ENCODE results near the gene CELF5.
"Not testable (repeated sequence)": the region's sequence is repeated elsewhere in the genome, so short reads cannot be mapped to it uniquely, and the experiment has no call there.

CELF5 gene

GRCh38 chr19:3292958-3293529 is 68.6 kb downstream of the CELF5 start:
- no peak for DNase-seq (ENCODE audit: low read depth)

- DNase-seq (ENCODE audit: low read depth): no peak
Measured at GRCh38 chr19:3293560-3293959, 69.1 kb downstream of the CELF5 start.

DNA sequence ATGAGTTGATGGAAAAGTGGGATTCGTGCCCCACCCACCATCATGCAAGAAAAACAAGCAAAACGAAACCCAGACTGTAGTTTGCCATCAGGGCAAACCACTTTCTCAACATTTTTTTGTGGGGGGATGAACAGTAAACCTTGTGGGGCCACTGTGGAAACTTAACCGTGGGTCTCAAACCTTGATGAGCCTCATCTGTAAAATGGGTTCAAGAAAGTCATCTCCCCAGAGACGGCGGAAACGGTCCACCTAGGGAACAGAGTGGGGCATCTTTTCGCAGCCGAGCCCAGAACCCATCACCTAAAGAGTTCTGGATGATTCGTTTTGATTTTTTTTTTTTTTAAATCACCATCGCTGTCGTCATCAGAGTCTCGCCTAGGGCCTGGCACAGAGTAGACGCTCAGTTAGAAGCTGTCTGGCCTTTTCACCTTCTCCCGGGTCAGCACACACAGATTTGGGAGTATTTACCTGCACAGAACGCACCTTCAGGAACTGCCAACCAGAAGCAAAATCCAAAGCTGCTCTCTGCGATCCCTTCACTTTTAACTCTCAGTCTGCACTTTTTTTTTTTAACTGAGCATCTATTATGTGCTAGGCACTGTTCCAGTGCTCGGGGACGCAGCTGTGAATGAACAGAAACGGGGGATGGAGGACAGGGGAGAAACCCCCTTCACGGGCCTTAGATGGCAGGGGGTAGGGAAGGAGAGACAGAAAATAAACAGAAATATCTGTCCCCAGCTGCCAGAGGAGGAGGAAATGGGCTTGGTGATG is 69.8 kb downstream of the CELF5 start:
- DNase-seq (ENCODE audit: low read depth): no peak

DNA sequence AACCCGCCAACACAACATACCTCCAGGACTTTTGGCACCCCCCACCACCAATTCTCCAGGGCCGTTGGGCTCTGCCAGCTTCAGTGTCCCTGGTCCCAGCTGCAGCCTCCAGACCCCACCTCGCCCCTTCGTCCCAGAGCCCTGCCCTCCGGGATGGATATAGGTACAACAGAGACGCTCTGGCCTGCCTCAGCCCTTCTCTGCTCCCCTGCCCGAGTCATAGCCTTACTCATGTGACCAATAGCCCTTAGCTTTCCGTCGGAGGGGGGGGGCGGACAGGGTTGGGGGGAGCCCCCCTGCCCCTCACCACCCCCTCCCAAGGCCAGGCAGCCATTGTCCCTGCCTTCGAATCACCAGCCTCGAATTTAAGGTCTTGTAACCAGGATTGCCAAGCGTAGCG is 71.1 kb downstream of the CELF5 start:
- DNase-seq (ENCODE audit: low read depth): no peak

- DNase-seq (ENCODE audit: low read depth): no peak
Measured at GRCh38 chr19:3296034-3296433, 71.6 kb downstream of the CELF5 start.

- no peak for DNase-seq (ENCODE audit: low read depth)
Measured at GRCh38 chr19:3296446-3296845, 72.0 kb downstream of the CELF5 start.

GRCh38 chr19:3298853-3299449 is 74.5 kb downstream of the CELF5 start:
- no peak for DNase-seq (ENCODE audit: low read depth)

DNA sequence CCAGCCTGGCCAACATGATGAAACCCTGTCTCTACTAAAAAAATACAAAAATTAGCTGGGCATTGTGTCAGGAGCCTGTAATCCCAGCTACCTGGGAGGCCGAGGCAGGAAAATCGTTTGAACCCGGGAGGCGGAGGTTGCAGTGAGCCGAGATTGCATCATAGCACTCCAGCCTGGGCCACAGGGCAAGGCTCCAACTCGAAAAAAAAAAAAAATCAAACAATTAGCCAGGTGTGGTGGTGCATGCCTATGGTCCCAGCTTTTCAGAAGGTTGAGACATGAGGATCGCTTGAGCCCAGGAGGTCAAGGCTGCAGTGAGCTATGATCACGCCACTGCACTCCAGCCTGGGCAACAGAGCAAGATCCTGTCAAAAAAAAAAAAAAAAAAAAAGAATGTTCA is 76.1 kb downstream of the CELF5 start:
- not testable (repeated sequence) for DNase-seq (ENCODE audit: low read depth)

- DNase-seq (ENCODE audit: low read depth): no peak
Measured at GRCh38 chr19:3302755-3303154, 78.3 kb downstream of the CELF5 start.

DNA sequence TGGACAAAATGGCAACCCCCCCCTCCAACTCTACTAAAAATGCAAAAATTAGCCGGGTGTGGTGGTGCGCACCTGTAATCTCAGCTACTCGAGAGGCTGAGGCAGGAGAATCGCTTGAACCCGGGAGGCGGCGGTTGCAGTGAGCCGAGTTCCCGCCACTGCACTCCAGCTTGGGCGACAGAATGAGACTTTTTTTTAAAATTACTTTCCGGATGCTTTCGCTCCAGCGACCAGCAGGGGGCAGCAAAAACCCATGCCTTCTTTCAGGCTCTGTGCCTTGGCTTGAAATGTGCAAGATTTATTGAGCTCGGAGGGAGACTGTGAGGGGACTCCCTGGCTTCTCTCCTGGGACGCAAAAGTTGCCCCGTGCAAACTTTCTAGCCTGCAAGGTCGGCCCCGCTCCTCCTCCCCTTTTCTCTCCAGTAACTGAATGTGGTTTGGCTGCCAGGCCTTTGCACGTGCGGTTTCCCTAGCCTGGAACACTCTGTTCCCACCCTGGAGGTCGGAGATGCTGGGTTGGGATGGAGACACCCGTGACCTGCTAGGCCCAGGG is 80.5 kb downstream of the CELF5 start:
- DNase-seq (ENCODE audit: low read depth): peak; percentile 62

- DNase-seq (ENCODE audit: low read depth): no peak
Measured at GRCh38 chr19:3309724-3310123, 85.3 kb downstream of the CELF5 start.

DNA sequence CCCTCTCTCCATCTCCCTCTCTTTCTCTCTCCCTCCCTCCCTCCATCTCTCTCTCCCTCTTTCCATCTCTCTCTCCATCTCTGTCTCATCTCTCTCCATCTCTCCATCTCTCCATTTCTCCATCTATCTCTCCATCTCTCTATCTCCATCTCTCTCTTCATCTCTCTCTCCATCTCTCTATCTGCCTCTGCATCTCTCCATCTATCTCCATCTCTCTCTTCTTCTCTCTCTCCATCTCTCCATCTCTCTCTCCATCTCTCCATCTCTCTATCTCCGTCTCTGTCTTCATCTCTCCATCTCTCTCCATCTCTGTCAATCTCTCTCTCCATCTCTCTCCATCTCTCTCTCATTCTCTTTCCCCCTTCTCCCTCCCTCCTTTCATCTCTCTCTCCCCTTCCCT is 85.8 kb downstream of the CELF5 start:
- no peak for DNase-seq (ENCODE audit: low read depth)

DNA sequence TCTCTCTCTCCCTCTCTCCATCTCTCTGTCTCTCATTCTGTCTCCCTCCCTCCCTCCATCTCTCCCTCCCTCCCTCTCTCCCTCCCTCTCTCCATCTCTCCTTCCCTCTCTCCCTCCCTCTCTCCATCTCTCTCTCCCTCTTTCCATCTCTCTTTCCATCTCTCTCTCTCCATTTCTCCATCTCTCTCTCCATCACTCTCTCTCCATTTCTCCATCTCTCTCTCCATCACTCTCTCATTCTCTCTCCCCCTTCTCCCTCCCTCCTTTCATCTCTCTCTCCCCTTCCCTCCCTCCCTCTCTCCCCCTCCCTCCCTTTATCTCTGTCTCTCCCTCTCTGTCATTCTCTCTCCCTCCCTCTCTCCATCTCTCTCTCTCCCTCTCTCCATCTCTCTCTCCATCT is 86.2 kb downstream of the CELF5 start:
- no peak for DNase-seq (ENCODE audit: low read depth)

GRCh38 chr19:3313199-3313575 is 88.7 kb downstream of the CELF5 start:
- no peak for DNase-seq (ENCODE audit: low read depth)

- DNase-seq (ENCODE audit: low read depth): no peak
Measured at GRCh38 chr19:3314962-3315675, 90.7 kb downstream of the CELF5 start.

GRCh38 chr19:3315676-3315973 is 91.2 kb downstream of the CELF5 start:
- DNase-seq (ENCODE audit: low read depth): no peak

GRCh38 chr19:3316132-3316648 is 91.7 kb downstream of the CELF5 start:
- DNase-seq (ENCODE audit: low read depth): no peak

DNA sequence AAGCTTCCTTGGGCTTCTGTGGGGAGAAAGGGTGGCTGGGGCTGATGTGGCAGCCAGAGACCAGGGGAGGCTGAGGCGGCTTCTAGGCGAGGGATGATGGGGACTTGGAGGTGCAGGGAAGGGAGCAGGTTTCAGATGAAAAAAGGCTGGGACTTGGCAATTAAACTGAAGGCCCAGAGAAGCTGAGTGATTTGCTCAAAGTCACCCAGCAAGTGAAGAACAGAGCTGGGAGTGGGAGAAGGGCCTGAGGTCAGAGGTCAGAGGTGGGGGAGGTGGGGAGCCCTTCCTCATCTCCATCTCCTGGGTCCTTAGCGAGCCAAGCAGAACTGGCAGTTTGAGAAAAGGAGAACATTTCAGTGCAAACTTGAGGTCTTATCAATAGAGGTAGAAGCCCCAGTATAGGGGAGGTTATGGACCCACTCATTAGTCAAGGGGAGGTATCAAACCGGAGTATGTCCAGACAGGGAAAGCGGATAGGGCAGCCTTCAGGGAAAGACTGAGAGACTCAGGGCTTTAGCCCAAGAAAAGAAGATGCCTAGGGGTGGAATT is 92.3 kb downstream of the CELF5 start:
- no peak for DNase-seq (ENCODE audit: low read depth)

GRCh38 chr19:3319643-3320353 is 95.3 kb downstream of the CELF5 start:
- no peak for DNase-seq (ENCODE audit: low read depth)

- DNase-seq (ENCODE audit: low read depth): no peak
Measured at GRCh38 chr19:3320354-3320670, 95.9 kb downstream of the CELF5 start.

- no peak for DNase-seq (ENCODE audit: low read depth)
Measured at GRCh38 chr19:3320853-3321252, 96.4 kb downstream of the CELF5 start.

GRCh38 chr19:3321696-3322095 is 97.2 kb downstream of the CELF5 start:
- DNase-seq (ENCODE audit: low read depth): no peak
